ENCODE data around the gene AMMECR1L.
A peak's percentile ranks its signal among the peaks of the same experiment; 100 is the strongest.

Gene AMMECR1L

GRCh38 chr2:127886593-127886935, 808 bp upstream of the AMMECR1L start:
- DNase-seq = peak in 1 of 2 experiments; percentile 25

- peak in 1 of 2 experiments; percentile 14 for DNase-seq
Observed at GRCh38 chr2:127884861-127885740, 655 bp downstream of the AMMECR1L start.

- no peak for DNase-seq
Observed at GRCh38 chr2:127884436-127884835, 1.3 kb downstream of the AMMECR1L start.

GRCh38 chr2:127879899-127880298, 5.9 kb downstream of the AMMECR1L start:
- DNase-seq = no peak

GRCh38 chr2:127877626-127878025, 8.1 kb downstream of the AMMECR1L start:
- no peak for DNase-seq

GRCh38 chr2:127877136-127877535, 8.6 kb downstream of the AMMECR1L start:
- no peak for DNase-seq

- DNase-seq = no peak
Observed at GRCh38 chr2:127874378-127875269, 11.1 kb downstream of the AMMECR1L start.

- no peak for DNase-seq
Observed at GRCh38 chr2:127873707-127874303, 12.0 kb downstream of the AMMECR1L start.

- no peak for DNase-seq
Observed at GRCh38 chr2:127872354-127872753, 13.4 kb downstream of the AMMECR1L start.

- DNase-seq = no peak
Observed at GRCh38 chr2:127865926-127866325, 19.8 kb downstream of the AMMECR1L start.

- no peak for DNase-seq
Observed at GRCh38 chr2:127864877-127865276, 20.9 kb downstream of the AMMECR1L start.

- DNase-seq = no peak
Observed at GRCh38 chr2:127862228-127862627, 23.5 kb downstream of the AMMECR1L start.

- no peak for DNase-seq
Observed at GRCh38 chr2:127860130-127860529, 25.6 kb downstream of the AMMECR1L start.

- no peak for DNase-seq
Observed at GRCh38 chr2:127859712-127860085, 26.1 kb downstream of the AMMECR1L start.

- peak in 1 of 2 experiments; percentile 32 for DNase-seq
Observed at GRCh38 chr2:127857265-127857808, 28.4 kb downstream of the AMMECR1L start.

GRCh38 chr2:127853671-127854070, 32.1 kb downstream of the AMMECR1L start:
- DNase-seq = no peak

GRCh38 chr2:127852388-127852787, 33.4 kb downstream of the AMMECR1L start:
- no peak for DNase-seq

- no peak for DNase-seq
Observed at GRCh38 chr2:127847931-127848330, 37.8 kb downstream of the AMMECR1L start.

- no peak for DNase-seq
Observed at GRCh38 chr2:127844973-127845372, 40.8 kb downstream of the AMMECR1L start.

- no peak for DNase-seq
Observed at GRCh38 chr2:127843677-127844076, 42.1 kb downstream of the AMMECR1L start.

GRCh38 chr2:127841466-127842178, 44.1 kb downstream of the AMMECR1L start:
- DNase-seq = no peak

GRCh38 chr2:127840893-127841292, 44.9 kb downstream of the AMMECR1L start:
- no peak for DNase-seq
